HepG2 (cell line): ENCODE results near the gene SLC5A6. TPM values are rescaled to one million over a fixed set of nuclear protein-coding genes. Genes with fewer than 3 reads are reported as not detected.

Experiments used
- ASH2L ChIP-seq: fragments of 300-600, 200-600 bp; sonication (generic); IDR thresholded peaks from 2 replicates; pipeline ENCODE4 v1.7.0; 2017; ENCODE audit warnings: low read depth, mild to moderate bottlenecking, moderate library complexity, mixed read lengths, low read length; ENCODE audit not compliant: insufficient read length
- ELF3 ChIP-seq: IDR thresholded peaks from 2 replicates; pipeline ENCODE4 v1.6.1; 2016; ENCODE audit warnings: missing genetic modification reagents, missing compliant biosample characterization
- FOXA3 ChIP-seq: IDR thresholded peaks from 2 replicates; pipeline ENCODE4 v1.6.1; 2016; ENCODE audit warnings: missing genetic modification reagents, missing compliant biosample characterization
- KDM3A ChIP-seq: IDR thresholded peaks from 2 replicates; pipeline ENCODE4 v1.6.1; 2018; ENCODE audit warnings: low read depth, missing compliant biosample characterization
- MED8 ChIP-seq: sonication (generic); formaldehyde crosslinking; IDR thresholded peaks from 2 replicates; pipeline ENCODE4 v1.8.1; 2023; ENCODE audit warnings: mild to moderate bottlenecking, missing genetic modification reagents; ENCODE audit not compliant: insufficient replicate concordance
- MIER3 ChIP-seq: IDR thresholded peaks from 2 replicates; pipeline ENCODE4 v1.6.1; 2016; ENCODE audit warnings: missing compliant biosample characterization, borderline replicate concordance
- NR2F1 ChIP-seq, 2 experiments: fragments of 450-650 bp in 1 of 2; formaldehyde crosslinking in 1 of 2; IDR thresholded peaks; 2 replicates each; pipeline versions ENCODE4 v1.5.0 to v1.6.1; 2016 to 2020; ENCODE audit warnings: mild to moderate bottlenecking in 1 of 2, missing compliant biosample characterization in 1 of 2, missing genetic modification reagents in 1 of 2, moderate library complexity in 1 of 2
- SAP130 ChIP-seq: IDR thresholded peaks from 2 replicates; pipeline ENCODE4 v1.6.1; 2016; ENCODE audit warnings: low read depth
- SIN3A ChIP-seq: IDR thresholded peaks from 2 replicates; pipeline ENCODE4 v1.6.1; 2011; ENCODE audit warnings: low read depth, mild to moderate bottlenecking, control low read depth, low read length, borderline replicate concordance
- ZNF143 ChIP-seq: sonication (generic); formaldehyde crosslinking; IDR thresholded peaks from 2 replicates; pipeline ENCODE4 v1.4.0; 2020; ENCODE audit warnings: missing genetic modification reagents
- polyA plus RNA-seq, 8 experiments: library from polyadenylated mRNA; depleted of rRNA in 3 of 8; stranded (reverse) in 7 of 8; unstranded in 1 of 8; fragments of >200 nt; fragmentation: Illumina TruSeq in 4 of 8; extraction: Trizol in 4 of 8; gene quantifications; 2 replicates each; pipeline versions ENCODE4 v1.2.1 to v1.2.3, GENCODE V29; 2011 to 2016; ENCODE audit warnings: low read depth in 4 of 8, missing spikeins in 1 of 8, mixed read lengths in 1 of 8; ENCODE audit not compliant: insufficient read depth in 1 of 8
- total RNA-seq, 5 experiments: library from RNA; depleted of rRNA; stranded (reverse); fragments of >200 nt; fragmentation: Illumina TruSeq; extraction: Trizol; gene quantifications; 2 replicates each; pipeline ENCODE4 v1.2.3, GENCODE V29; 2016; ENCODE audit warnings: low read depth in 1 of 5
- TF ChIP-seq, protein P1 (sequence below): sonication (generic); formaldehyde crosslinking; IDR thresholded peaks from 2 replicates; pipeline ENCODE4 v1.4.0; 2020; ENCODE audit warnings: mild to moderate bottlenecking, missing genetic modification reagents
- TF ChIP-seq, protein P2 (sequence below): sonication (generic); formaldehyde crosslinking; IDR thresholded peaks from 2 replicates; pipeline ENCODE4 v1.9.0; 2021; ENCODE audit warnings: mild to moderate bottlenecking, missing genetic modification reagents
- TF ChIP-seq, protein P3 (sequence below): sonication (generic); formaldehyde crosslinking; IDR thresholded peaks from 2 replicates; pipeline ENCODE4 v1.5.0; 2020; ENCODE audit warnings: mild to moderate bottlenecking, missing genetic modification reagents, borderline replicate concordance
- TF ChIP-seq, protein P4 (sequence below): sonication (generic); formaldehyde crosslinking; IDR thresholded peaks from 2 replicates; pipeline ENCODE4 v1.4.0; 2020; ENCODE audit warnings: mild to moderate bottlenecking, missing genetic modification reagents
- TF ChIP-seq, protein P5 (sequence below): sonication (generic); formaldehyde crosslinking; IDR thresholded peaks from 2 replicates; pipeline ENCODE4 v1.5.0; 2020; ENCODE audit warnings: mild to moderate bottlenecking, missing genetic modification reagents

Gene SLC5A6
- total and polyA plus RNA-seq, 2 of the 13 experiments (the other 11 are each of a cell fraction or from before 2014, with no cell fraction given), result 135 to 417 TPM

DNA sequence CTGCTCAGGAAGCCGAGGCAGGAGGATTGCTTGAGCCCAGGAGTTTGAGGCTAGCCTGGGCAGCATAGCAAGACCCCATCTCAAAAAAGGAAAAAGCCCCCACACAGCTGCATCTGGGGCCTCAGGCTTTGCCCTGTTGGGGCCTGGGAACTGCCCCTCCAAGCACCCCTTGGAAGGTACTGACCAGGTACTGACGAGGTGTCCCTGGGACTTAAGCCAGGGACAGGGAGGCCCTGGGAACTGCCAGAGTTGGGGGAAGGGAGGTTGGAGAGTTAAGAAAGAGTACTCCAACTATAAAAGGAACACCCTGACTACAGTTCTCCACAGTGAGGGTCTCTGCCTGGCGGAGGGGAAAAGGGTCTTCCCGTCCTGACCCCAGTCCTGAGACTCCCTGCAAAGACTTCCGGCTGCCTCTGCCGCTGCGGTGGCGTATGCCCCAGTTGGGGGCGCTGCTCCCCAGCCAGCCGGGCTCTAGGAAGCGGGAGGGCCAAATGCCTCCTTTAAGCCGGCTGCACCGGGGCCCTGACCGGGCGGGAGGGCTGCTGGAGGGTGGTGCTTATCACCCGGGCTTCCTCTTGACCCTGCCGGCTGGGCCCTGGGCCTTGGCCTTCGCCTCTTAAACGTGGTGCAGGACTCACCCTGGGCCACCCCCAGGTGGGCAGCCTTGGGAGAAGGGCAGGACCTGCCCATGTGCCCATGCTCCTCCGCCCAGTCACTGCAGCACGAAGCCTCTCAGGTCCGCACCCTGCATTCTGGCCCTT lies 38.0 kb upstream of the SLC5A6 start (continued):
- TF ChIP-seq KDM3A (CRISPR knock-in tag) (peak; percentile 79; the same call in 1 of the 2 replicates), MIER3 (CRISPR knock-in tag) (peak; percentile 64; the same call in 1 of the 2 replicates), ASH2L (peak; percentile 42), SAP130 (CRISPR knock-in tag) (peak; percentile 69), SIN3A (peak; percentile 60; the same call in 1 of the 2 replicates), ZNF143 (0 out of 2 replicates have a peak, but pooled peaks have one; percentile 5), ELF3 (CRISPR knock-in tag) (peak; percentile 91), MED8 (CRISPR knock-in tag) (peak; percentile 19), FOXA3 (CRISPR knock-in tag) (peak; percentile 52), NR2F1 (CRISPR knock-in tag; IDR thresholded peaks at IDR 0.05) (peak in 1 of 2 experiments; percentile 44; a peak in 2 of 4 replicates)
- TF ChIP-seq, protein P1, sequence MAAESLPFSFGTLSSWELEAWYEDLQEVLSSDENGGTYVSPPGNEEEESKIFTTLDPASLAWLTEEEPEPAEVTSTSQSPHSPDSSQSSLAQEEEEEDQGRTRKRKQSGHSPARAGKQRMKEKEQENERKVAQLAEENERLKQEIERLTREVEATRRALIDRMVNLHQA (CRISPR knock-in tag), result no peak
- TF ChIP-seq, protein P2, sequence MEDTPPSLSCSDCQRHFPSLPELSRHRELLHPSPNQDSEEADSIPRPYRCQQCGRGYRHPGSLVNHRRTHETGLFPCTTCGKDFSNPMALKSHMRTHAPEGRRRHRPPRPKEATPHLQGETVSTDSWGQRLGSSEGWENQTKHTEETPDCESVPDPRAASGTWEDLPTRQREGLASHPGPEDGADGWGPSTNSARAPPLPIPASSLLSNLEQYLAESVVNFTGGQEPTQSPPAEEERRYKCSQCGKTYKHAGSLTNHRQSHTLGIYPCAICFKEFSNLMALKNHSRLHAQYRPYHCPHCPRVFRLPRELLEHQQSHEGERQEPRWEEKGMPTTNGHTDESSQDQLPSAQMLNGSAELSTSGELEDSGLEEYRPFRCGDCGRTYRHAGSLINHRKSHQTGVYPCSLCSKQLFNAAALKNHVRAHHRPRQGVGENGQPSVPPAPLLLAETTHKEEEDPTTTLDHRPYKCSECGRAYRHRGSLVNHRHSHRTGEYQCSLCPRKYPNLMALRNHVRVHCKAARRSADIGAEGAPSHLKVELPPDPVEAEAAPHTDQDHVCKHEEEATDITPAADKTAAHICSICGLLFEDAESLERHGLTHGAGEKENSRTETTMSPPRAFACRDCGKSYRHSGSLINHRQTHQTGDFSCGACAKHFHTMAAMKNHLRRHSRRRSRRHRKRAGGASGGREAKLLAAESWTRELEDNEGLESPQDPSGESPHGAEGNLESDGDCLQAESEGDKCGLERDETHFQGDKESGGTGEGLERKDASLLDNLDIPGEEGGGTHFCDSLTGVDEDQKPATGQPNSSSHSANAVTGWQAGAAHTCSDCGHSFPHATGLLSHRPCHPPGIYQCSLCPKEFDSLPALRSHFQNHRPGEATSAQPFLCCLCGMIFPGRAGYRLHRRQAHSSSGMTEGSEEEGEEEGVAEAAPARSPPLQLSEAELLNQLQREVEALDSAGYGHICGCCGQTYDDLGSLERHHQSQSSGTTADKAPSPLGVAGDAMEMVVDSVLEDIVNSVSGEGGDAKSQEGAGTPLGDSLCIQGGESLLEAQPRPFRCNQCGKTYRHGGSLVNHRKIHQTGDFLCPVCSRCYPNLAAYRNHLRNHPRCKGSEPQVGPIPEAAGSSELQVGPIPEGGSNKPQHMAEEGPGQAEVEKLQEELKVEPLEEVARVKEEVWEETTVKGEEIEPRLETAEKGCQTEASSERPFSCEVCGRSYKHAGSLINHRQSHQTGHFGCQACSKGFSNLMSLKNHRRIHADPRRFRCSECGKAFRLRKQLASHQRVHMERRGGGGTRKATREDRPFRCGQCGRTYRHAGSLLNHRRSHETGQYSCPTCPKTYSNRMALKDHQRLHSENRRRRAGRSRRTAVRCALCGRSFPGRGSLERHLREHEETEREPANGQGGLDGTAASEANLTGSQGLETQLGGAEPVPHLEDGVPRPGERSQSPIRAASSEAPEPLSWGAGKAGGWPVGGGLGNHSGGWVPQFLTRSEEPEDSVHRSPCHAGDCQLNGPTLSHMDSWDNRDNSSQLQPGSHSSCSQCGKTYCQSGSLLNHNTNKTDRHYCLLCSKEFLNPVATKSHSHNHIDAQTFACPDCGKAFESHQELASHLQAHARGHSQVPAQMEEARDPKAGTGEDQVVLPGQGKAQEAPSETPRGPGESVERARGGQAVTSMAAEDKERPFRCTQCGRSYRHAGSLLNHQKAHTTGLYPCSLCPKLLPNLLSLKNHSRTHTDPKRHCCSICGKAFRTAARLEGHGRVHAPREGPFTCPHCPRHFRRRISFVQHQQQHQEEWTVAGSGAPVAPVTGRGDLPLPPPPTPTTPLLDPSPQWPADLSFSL (CRISPR knock-in tag), result no peak
- TF ChIP-seq, protein P3, sequence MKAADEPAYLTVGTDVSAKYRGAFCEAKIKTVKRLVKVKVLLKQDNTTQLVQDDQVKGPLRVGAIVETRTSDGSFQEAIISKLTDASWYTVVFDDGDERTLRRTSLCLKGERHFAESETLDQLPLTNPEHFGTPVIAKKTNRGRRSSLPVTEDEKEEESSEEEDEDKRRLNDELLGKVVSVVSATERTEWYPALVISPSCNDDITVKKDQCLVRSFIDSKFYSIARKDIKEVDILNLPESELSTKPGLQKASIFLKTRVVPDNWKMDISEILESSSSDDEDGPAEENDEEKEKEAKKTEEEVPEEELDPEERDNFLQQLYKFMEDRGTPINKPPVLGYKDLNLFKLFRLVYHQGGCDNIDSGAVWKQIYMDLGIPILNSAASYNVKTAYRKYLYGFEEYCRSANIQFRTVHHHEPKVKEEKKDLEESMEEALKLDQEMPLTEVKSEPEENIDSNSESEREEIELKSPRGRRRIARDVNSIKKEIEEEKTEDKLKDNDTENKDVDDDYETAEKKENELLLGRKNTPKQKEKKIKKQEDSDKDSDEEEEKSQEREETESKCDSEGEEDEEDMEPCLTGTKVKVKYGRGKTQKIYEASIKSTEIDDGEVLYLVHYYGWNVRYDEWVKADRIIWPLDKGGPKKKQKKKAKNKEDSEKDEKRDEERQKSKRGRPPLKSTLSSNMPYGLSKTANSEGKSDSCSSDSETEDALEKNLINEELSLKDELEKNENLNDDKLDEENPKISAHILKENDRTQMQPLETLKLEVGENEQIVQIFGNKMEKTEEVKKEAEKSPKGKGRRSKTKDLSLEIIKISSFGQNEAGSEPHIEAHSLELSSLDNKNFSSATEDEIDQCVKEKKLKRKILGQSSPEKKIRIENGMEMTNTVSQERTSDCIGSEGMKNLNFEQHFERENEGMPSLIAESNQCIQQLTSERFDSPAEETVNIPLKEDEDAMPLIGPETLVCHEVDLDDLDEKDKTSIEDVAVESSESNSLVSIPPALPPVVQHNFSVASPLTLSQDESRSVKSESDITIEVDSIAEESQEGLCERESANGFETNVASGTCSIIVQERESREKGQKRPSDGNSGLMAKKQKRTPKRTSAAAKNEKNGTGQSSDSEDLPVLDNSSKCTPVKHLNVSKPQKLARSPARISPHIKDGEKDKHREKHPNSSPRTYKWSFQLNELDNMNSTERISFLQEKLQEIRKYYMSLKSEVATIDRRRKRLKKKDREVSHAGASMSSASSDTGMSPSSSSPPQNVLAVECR (CRISPR knock-in tag), result peak; percentile 54; the same call in 1 of the 2 replicates
- TF ChIP-seq, protein P4, sequence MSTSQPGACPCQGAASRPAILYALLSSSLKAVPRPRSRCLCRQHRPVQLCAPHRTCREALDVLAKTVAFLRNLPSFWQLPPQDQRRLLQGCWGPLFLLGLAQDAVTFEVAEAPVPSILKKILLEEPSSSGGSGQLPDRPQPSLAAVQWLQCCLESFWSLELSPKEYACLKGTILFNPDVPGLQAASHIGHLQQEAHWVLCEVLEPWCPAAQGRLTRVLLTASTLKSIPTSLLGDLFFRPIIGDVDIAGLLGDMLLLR (CRISPR knock-in tag), result peak; percentile 42; the same call in 1 of the 2 replicates
- TF ChIP-seq, protein P5, sequence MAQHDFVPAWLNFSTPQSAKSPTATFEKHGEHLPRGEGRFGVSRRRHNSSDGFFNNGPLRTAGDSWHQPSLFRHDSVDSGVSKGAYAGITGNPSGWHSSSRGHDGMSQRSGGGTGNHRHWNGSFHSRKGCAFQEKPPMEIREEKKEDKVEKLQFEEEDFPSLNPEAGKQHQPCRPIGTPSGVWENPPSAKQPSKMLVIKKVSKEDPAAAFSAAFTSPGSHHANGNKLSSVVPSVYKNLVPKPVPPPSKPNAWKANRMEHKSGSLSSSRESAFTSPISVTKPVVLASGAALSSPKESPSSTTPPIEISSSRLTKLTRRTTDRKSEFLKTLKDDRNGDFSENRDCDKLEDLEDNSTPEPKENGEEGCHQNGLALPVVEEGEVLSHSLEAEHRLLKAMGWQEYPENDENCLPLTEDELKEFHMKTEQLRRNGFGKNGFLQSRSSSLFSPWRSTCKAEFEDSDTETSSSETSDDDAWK (CRISPR knock-in tag), result no peak
